Forelimb muscle (tissue), 1 donor: ENCODE data around the gene MS4A6E. TPM values are rescaled to one million over a fixed set of nuclear protein-coding genes. Genes with fewer than 3 reads are reported as not detected.
A peak's percentile ranks its signal among the peaks of the same experiment; 100 is the strongest.
"Not testable (repeated sequence)": the region's sequence is repeated elsewhere in the genome, so short reads cannot be mapped to it uniquely, and the experiment has no call there.

Experiments used
- DNase-seq: peaks from one replicate; pipeline ENCODE4 v3.0.0-alpha.2; 2013; ENCODE audit warnings: low read depth
- polyA plus RNA-seq: library from polyadenylated mRNA; unstranded; fragments of 120-200 nt; gene quantifications from one replicate; pipeline ENCODE4 v1.2.1, GENCODE V29; 2013; ENCODE audit not compliant: insufficient read length

The MS4A6E gene
- polyA plus RNA-seq, 1 donor, result not detected

DNA sequence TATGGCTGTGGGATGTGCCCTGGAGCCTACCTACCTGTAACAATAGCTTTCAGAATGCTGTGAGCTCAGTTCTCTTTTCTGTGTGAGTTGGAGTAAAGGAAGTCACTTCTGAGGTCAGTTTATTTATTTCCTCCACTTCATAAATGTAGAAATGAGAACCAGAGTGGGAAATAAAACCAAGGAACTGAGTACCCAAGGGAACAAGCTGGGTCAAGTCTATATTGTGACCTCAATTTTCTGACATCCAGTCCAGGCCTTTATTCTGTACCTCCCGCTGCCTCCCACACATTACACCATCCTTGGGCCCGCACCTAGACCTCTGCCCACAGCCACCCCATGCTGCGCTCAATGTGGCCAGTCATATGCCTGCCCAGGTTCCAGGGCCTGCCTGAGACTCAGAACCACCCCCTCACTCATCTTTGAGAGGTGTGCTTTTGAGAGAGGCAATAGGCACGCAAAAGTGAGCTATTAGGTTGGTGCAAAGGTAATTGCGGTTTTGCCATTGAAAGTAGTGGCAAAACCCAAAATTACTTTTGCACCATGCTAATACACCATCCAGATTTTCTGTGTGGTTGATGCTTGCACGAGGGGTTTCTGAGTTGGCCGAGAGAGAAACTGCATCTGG, 9.8 kb downstream of the MS4A6E start:
- DNase-seq, result no peak

DNA sequence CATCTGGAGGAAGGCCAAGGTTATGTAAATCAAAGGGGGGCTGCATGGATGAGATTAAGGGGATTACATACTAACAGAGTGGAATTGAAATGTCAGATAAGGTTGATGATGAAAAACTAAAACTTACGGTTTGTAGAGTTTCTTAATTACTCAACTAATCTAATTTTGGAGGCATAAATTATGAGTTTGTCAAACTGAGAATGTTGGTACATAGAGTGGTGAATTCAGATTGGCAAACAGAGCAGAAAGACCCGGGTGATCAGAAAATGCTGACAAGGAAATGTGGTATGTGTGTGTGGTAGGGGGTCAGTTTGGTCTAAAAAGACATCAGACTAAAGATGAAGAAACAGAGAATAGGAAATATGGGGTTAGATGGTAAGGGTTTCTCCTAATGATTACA, 11.0 kb downstream of the MS4A6E start:
- no peak for DNase-seq

- no peak for DNase-seq
These were observed 12.3 kb downstream of the MS4A6E start for GRCh38 chr11:60339356-60339755.

DNA sequence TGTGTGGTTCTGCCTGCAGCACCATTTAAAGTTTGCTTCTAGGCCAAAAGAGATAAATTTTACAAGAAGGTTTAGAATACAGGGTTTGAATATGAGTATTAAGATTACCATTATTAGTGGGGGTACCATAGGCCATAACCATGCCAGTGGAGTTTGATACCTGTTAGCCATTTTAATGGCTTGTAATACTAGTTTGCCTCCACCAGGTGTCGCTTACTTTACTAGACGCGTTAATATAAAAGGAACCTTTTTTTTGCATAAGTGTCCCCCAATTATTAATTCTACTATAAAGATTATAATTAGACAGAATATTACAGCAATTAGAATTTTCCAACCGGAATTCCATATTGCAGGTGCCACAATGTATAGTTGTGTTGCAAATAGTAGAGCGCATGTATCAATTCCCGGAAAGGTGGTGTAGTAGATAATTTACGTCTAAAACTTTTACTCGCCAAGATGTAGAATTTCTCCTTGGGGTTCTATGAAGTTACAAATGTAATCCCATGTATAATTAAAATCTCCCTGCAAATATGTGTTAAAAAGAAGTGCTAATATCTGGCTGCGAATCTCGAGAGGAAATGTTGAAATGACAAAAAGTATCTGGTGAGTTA, 16.1 kb downstream of the MS4A6E start:
- no peak for DNase-seq

- no peak for DNase-seq
These were observed 17.1 kb downstream of the MS4A6E start for GRCh38 chr11:60344146-60344545.

- DNase-seq, result no peak
These were observed 18.4 kb downstream of the MS4A6E start for GRCh38 chr11:60345489-60345888.

- no peak for DNase-seq
These were observed 20.2 kb downstream of the MS4A6E start for GRCh38 chr11:60347084-60347797.

- DNase-seq, result no peak
These were observed 21.1 kb downstream of the MS4A6E start for GRCh38 chr11:60348116-60348515.

DNA sequence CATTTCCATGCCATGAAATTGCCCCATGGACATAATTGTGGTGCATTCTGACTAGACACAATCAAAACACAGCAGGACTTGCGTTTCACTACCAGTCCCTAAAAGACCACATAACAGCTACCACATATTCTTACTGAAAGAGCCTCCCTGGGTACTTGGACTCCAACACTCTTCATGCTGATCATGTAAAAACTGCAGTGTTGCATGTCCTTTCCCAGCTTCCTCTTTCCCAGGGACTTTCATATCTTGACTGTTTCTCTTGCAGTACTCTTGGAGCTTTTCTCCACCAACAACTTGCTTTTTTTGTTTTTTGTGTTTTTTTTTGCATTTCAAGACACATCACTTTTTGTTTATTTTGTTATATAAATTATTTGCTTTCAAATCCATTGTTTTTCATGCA, 22.9 kb downstream of the MS4A6E start:
- no peak for DNase-seq

DNA sequence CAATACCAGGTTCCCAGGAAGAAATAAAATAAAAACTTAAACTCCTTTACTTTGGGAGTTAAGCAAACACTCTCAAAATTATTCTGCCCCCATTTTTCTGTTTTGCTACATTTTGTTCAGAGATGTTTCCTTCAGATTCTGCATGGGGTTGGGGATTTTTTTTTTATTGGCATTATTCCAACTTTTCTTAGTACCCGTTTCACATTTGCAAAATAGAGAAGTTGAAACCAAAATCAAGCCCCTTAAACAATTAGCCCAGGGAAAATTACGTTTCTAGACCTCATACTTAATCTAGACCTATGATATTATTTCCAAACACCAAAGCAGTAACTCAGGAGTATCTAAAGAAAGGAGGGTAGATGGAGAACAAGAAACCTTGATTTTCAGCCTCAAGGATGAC, 30.7 kb downstream of the MS4A6E start:
- DNase-seq, result no peak

- DNase-seq, result no peak
These were observed 33.6 kb downstream of the MS4A6E start for GRCh38 chr11:60360621-60361020.

DNA sequence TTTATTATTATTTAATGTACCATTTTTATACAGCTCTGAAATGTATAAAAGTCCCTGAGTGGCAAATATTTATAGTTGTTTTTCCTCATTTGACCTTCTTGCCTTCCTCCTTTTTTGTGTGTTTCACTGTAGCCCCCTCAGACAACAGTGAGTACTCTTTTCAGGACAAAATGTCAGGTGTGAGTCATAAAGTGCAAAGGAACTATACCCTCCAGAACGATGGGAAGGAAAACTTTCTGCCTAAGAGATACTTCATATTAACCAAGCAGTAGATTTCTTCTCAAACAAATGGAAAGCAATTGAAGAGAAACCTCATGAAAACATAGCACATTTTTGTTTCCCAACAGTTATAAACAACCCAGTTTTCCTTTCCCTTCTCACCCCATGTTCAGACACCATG, 35.2 kb downstream of the MS4A6E start:
- no peak for DNase-seq

- peak; percentile 66 for DNase-seq
These were observed 36.8 kb downstream of the MS4A6E start for GRCh38 chr11:60363542-60364470.

DNA sequence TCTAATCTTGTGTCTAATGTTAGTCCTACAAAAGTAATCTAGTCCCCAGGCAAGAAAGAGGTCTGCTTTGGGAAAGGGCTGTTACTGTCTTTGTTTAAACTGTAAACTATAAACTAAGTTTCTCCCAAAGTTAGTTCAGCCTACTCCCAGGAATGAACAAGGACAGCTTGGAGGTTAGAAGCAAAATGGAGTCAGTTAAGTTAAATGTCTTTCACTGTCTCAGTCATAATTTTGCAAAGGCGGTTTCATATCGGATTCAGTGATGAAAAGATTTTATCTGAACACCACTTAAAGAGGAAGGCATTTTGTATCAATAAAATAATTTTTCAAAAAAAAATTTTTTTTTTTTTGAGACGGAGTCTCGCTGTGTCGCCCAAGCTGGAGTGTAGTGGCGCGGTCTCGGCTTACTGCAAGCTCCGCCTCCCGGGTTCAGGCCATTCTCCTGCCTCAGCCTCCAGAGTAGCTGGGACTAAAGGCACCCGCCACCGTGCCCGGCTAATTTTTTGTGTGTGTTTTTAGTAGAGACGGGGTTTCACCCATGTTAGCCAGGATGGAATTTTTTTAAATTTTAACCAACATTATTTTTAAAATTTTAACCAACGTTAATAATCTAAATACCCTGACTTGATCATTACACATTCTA, 39.3 kb downstream of the MS4A6E start:
- not testable (repeated sequence) for DNase-seq

DNA sequence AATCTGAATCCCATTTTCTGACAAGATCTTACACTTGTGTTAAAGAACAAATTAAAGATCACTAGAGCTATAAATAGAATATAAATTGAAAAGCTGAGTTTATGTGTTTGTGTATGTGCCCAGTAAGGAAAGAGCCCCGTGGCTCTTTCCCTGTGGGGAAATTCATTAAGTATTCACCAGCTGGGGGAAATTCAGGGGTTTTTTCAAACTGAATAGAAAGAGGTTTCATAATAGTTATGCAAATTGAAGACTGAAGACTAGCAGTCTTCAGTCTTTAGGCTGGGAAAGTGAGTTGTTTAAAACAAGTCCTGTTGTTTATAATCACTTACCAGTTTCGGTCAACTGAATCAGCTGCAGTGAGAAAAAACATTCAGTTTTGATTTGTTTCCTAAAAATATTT, 40.0 kb downstream of the MS4A6E start:
- no peak for DNase-seq

GRCh38 chr11:60367896-60368295, 40.8 kb downstream of the MS4A6E start:
- no peak for DNase-seq

GRCh38 chr11:60370252-60370810, 43.3 kb downstream of the MS4A6E start:
- DNase-seq, result no peak

DNA sequence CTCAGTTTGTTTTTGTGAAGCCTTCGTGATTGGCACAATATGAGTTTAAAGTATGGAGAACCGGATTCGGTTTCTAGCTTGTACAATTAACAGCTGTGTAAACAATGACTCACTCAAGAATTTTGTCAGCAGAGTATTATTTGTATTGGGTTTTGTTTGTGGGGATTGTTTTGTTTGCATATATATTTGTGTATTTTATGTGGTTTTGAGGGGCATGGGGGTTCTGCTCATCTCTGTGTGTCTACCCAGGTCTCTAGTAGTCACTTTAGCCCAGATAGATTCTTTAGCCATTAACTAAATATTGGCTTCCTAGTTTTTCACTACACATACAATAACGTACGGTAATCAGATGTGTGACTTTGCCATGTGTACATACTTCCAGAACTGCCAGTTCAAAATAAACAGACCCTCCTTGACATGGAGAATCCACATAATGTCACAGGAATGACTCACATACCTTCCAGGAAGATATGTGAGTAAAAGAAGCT, 43.8 kb downstream of the MS4A6E start:
- DNase-seq, result no peak

DNA sequence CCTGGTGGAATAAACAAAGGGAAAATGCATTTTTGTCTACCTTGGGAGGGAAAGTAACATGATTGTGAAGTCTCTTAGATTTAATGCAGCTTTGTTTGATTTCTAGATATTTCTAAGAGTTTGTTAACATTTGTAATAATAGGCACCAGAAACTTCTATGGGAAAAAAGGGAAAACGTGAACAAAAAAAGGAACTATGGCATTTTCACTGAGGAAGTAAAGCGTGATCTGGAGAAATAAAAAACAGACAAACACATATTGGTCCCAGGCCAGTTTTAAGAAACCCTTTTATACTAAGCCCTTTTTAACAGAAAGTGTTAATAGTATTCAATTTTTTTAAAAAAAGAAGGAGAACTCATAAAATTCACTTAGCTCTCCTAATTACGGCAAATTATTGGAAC, 44.3 kb downstream of the MS4A6E start:
- DNase-seq, result no peak

GRCh38 chr11:60371854-60372253, 44.8 kb downstream of the MS4A6E start:
- no peak for DNase-seq

DNA sequence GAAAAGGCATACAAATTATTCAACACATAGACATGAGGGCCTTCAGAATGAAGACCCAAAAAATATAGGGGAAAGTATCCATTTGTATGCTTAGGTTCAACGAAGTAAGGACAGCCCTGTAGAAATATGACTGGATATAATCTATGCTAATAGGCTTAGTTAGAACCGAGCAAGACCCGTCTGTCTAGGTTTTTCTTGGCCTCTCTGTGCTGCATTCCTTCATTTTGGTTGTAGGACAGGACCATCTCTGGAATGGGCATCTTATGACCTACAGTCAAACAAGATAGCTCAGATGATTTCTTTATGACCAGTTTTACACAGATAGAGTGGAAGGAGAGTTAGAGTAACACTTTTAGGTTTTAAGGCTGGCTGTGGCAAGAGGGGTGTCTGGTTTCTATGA, 45.7 kb downstream of the MS4A6E start:
- DNase-seq, result no peak
